Measurements from ENCODE around the gene FAM47E.

The FAM47E gene

DNA sequence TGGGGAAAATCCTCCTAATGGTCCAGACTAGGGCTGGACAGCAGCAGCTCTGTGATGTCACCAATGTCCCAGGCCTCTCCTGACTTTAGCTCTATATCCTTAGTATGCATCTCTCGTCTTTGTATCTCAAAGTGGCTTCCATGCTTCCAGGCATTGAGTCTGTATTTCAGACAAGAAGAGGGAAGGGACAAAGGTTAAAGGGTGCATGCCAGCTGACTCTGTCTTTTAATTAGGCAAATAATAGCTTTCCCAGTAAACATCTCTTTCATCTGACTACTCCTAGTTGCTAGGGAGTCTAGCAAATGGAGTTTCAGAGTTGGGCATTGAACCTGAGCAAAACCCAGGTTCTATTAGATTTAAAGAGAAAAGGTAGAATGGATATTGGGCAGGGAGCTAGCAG is 5.4 kb downstream of the FAM47E start:
- no peak overlapping the region for H3K9ac ChIP-seq (ENCODE audit: low read length)
- H3K4me3 ChIP-seq (ENCODE audit: low read length), result no peak overlapping the region
- no peak overlapping the region for H2AFZ ChIP-seq (ENCODE audit: low read depth, low read length)
- H4K20me1 ChIP-seq (ENCODE audit: insufficient read depth, low read length), result no peaks in the 10 kb centered on the region
- H3K79me2 ChIP-seq (ENCODE audit: low read length), result no peaks in the 10 kb centered on the region
- no peaks in the 10 kb centered on the region; the same call in 1 of the 2 replicates for H3K27me3 ChIP-seq (ENCODE audit: low read depth, low read length)
- no peak for TF ChIP-seq EZH2phosphoT487 (IDR thresholded peaks at IDR 0.05; ENCODE audit: low read depth)
- TF ChIP-seq, protein P1, sequence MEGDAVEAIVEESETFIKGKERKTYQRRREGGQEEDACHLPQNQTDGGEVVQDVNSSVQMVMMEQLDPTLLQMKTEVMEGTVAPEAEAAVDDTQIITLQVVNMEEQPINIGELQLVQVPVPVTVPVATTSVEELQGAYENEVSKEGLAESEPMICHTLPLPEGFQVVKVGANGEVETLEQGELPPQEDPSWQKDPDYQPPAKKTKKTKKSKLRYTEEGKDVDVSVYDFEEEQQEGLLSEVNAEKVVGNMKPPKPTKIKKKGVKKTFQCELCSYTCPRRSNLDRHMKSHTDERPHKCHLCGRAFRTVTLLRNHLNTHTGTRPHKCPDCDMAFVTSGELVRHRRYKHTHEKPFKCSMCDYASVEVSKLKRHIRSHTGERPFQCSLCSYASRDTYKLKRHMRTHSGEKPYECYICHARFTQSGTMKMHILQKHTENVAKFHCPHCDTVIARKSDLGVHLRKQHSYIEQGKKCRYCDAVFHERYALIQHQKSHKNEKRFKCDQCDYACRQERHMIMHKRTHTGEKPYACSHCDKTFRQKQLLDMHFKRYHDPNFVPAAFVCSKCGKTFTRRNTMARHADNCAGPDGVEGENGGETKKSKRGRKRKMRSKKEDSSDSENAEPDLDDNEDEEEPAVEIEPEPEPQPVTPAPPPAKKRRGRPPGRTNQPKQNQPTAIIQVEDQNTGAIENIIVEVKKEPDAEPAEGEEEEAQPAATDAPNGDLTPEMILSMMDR (IDR thresholded peaks at IDR 0.05; ENCODE audit: low read depth, low read length), result no peak
- no peak overlapping the region for H3K27ac ChIP-seq (ENCODE audit: low read length)
- H3K9me3 ChIP-seq (ENCODE audit: insufficient read depth, low read length), result no peaks in the 10 kb centered on the region
- no peaks in the 10 kb centered on the region for H3K36me3 ChIP-seq (replicated peaks; ENCODE audit: low read depth, low read length)
- no peak overlapping the region for H3K4me2 ChIP-seq (ENCODE audit: low read length)
- H3K4me1 ChIP-seq (ENCODE audit: low read length), result no peaks in the 10 kb centered on the region

DNA sequence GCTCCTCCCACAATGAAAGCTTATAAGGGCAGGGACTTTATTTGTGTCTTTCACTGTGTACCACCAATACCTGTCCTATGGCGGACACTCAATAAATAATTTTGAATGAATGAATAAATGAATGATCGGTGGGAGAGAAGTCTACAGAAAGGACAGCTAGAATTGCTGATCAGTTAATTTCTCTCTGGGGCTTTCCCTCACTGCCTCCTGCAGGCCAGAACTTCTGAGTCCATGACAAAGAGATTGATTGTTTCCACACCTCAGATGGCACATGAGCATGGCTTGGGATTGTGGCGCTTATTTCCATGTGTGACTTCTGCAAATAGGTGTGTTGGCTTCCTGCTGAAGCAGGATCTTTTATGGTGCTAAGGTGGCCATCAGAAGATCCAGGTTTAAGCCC is 6.3 kb downstream of the FAM47E start:
- no peaks in the 10 kb centered on the region for H3K4me1 ChIP-seq (ENCODE audit: low read length)
- no peaks in the 10 kb centered on the region for H3K36me3 ChIP-seq (replicated peaks; ENCODE audit: low read depth, low read length)
- no peak overlapping the region for H3K27ac ChIP-seq (ENCODE audit: low read length)
- H3K79me2 ChIP-seq (ENCODE audit: low read length), result no peaks in the 10 kb centered on the region
- no peak overlapping the region for H3K4me3 ChIP-seq (ENCODE audit: low read length)
- no peak overlapping the region for H3K4me2 ChIP-seq (ENCODE audit: low read length)
- no peak overlapping the region for H3K9ac ChIP-seq (ENCODE audit: low read length)
- H4K20me1 ChIP-seq (ENCODE audit: insufficient read depth, low read length), result no peaks in the 10 kb centered on the region
- no peak overlapping the region for H2AFZ ChIP-seq (ENCODE audit: low read depth, low read length)
- TF ChIP-seq, protein P1 (IDR thresholded peaks at IDR 0.05; ENCODE audit: low read depth, low read length), result no peak
- H3K9me3 ChIP-seq (ENCODE audit: insufficient read depth, low read length), result no peaks in the 10 kb centered on the region
- peaks cover under 1% of the 10 kb centered on the region; the same call in 1 of the 2 replicates for H3K27me3 ChIP-seq (ENCODE audit: low read depth, low read length)

DNA sequence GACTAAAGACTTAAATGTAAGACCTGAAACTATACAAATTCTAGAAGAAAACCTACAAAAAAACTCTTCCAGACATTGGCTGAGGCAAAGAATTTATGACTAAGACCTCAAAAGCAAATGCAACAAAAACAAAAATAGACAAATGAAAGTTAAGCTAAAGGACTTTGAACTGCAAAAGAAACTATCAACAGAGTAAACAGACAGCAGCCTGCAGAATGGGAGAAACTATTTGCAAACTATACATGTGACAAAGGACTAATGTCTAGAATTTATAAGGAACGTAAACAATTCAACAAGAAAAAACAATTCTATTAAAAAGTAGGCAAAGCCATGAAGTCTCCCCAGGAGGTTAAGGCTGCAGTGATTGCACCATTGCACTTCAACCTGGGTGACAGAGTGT is 9.1 kb downstream of the FAM47E start:
- H3K4me1 ChIP-seq (ENCODE audit: low read length), result no peaks in the 10 kb centered on the region
- no peaks in the 10 kb centered on the region for H4K20me1 ChIP-seq (ENCODE audit: insufficient read depth, low read length)
- H2AFZ ChIP-seq (ENCODE audit: low read depth, low read length), result no peak overlapping the region
- no peaks in the 10 kb centered on the region for H3K9me3 ChIP-seq (ENCODE audit: insufficient read depth, low read length)
- TF ChIP-seq, protein P1 (IDR thresholded peaks at IDR 0.05; ENCODE audit: low read depth, low read length), result no peak
- TF ChIP-seq EZH2phosphoT487 (IDR thresholded peaks at IDR 0.05; ENCODE audit: low read depth), result no peak
- no peak overlapping the region for H3K27ac ChIP-seq (ENCODE audit: low read length)
- no peaks in the 10 kb centered on the region for H3K36me3 ChIP-seq (replicated peaks; ENCODE audit: low read depth, low read length)
- H3K27me3 ChIP-seq (ENCODE audit: low read depth, low read length), result peaks cover 5% of the 10 kb centered on the region; the same call in 1 of the 2 replicates
- no peak overlapping the region for H3K9ac ChIP-seq (ENCODE audit: low read length)
- no peaks in the 10 kb centered on the region for H3K79me2 ChIP-seq (ENCODE audit: low read length)
- no peak overlapping the region for H3K4me3 ChIP-seq (ENCODE audit: low read length)
- H3K4me2 ChIP-seq (ENCODE audit: low read length), result no peak overlapping the region

DNA sequence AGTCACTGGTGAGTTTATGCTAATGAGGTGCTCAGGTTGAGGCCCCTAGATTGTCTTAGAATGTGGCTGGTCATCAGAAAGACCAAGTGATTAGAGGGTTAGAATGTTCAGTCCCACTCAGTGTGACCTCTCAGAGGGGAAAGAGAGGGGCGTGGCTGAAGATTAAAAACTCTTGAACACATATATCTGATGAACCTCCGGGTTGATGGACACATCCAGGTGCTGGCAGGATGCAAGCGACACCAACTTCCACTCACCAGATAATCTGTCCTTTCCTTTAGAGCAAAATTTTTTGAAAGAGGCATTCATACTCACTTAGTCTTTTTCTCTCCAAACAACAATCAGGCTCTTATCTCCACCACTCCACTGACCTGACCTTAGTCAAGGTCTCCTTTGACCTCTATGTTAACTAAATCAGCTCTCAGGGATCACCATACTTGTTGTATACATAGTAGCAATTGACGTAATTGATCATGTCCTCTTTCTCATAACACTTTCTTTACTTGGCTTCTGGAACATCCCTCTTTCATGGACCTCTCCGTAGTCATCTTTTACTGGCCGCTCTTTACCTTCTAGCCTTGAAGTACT is 14.2 kb downstream of the FAM47E start:
- Histone ChIP-seq H4K20me1 (ENCODE audit: insufficient read depth, low read length) (no peaks in the 10 kb centered on the region), H3K4me1 (ENCODE audit: low read length) (no peaks in the 10 kb centered on the region), H2AFZ (ENCODE audit: low read depth, low read length) (no peak overlapping the region), H3K36me3 (replicated peaks; ENCODE audit: low read depth, low read length) (no peaks in the 10 kb centered on the region), H3K9me3 (ENCODE audit: insufficient read depth, low read length) (no peaks in the 10 kb centered on the region), H3K79me2 (ENCODE audit: low read length) (no peaks in the 10 kb centered on the region), H3K27me3 (ENCODE audit: low read depth, low read length) (peaks cover 14% of the 10 kb centered on the region), H3K4me3 (ENCODE audit: low read length) (no peak overlapping the region), H3K4me2 (ENCODE audit: low read length) (no peak overlapping the region), H3K9ac (ENCODE audit: low read length) (no peak overlapping the region), H3K27ac (ENCODE audit: low read length) (no peak overlapping the region)
- TF ChIP-seq EZH2phosphoT487 (IDR thresholded peaks at IDR 0.05; ENCODE audit: low read depth), result no peak
- TF ChIP-seq, protein P1 (IDR thresholded peaks at IDR 0.05; ENCODE audit: low read depth, low read length), result no peak

Measured in OCI-LY3 (cell line).